H9 (cell line): Measurements from ENCODE around the gene SATB2. TPM values are rescaled to one million over a fixed set of nuclear protein-coding genes. Genes with fewer than 3 reads are reported as not detected.

Experiments used
- DNase-seq: peaks from one replicate; pipeline ENCODE4 v3.0.0-alpha.2; 2017
- H2AFZ ChIP-seq: one replicate; pipeline ENCODE4 v1.6.1; 2013; ENCODE audit warnings: mild to moderate bottlenecking, low read length, control low read depth, moderate library complexity
- H2AK5ac ChIP-seq: 2 replicates; pipeline ENCODE4 v1.6.1; 2013; ENCODE audit warnings: low read length, control low read depth, mixed read lengths; ENCODE audit not compliant: insufficient read length
- H2BK120ac ChIP-seq: one replicate; pipeline ENCODE4 v1.6.1; 2013; ENCODE audit warnings: low read depth, mild to moderate bottlenecking, low read length, control low read depth, inconsistent platforms; ENCODE audit not compliant: poor library complexity, severe bottlenecking
- H2BK12ac ChIP-seq: 2 replicates; pipeline ENCODE4 v1.6.1; 2013; ENCODE audit warnings: low read length, control low read depth, mixed read lengths, low read depth; ENCODE audit not compliant: insufficient read length
- H2BK15ac ChIP-seq: 2 replicates; pipeline ENCODE4 v1.6.1; 2013; ENCODE audit warnings: low read depth, low read length, control low read depth
- H2BK20ac ChIP-seq: one replicate; pipeline ENCODE4 v1.6.1; 2013; ENCODE audit warnings: low read depth, mild to moderate bottlenecking, low read length, control low read depth, inconsistent platforms; ENCODE audit not compliant: poor library complexity, severe bottlenecking
- H2BK5ac ChIP-seq: 2 replicates; pipeline ENCODE4 v1.6.1; 2013; ENCODE audit warnings: low read length, control low read depth, mixed read lengths; ENCODE audit not compliant: insufficient read length
- H3K14ac ChIP-seq: 2 replicates; pipeline ENCODE4 v1.6.1; 2013; ENCODE audit warnings: low read length, control low read depth; ENCODE audit not compliant: insufficient read depth
- H3K18ac ChIP-seq: 2 replicates; pipeline ENCODE4 v1.6.1; 2013; ENCODE audit warnings: low read depth, mild to moderate bottlenecking, mixed read lengths, low read length, control low read depth; ENCODE audit not compliant: insufficient read length
- H3K23ac ChIP-seq: 2 replicates; pipeline ENCODE4 v1.6.1; 2013; ENCODE audit warnings: low read length, control low read depth, mixed read lengths, low read depth; ENCODE audit not compliant: insufficient read length
- H3K23me2 ChIP-seq: 2 replicates; pipeline ENCODE4 v1.6.1; 2013; ENCODE audit warnings: low read depth, mild to moderate bottlenecking, mixed read lengths, low read length, control low read depth; ENCODE audit not compliant: insufficient read length, poor library complexity, severe bottlenecking
- H3K27ac ChIP-seq: 2 replicates; pipeline ENCODE4 v1.5.1; 2013; ENCODE audit warnings: low read length, control low read depth, mixed read lengths, low read depth; ENCODE audit not compliant: insufficient read length
- H3K27me3 ChIP-seq: 2 replicates; pipeline ENCODE4 v1.6.1; 2013; ENCODE audit warnings: low read length, control low read depth, inconsistent platforms; ENCODE audit not compliant: insufficient read depth
- H3K4ac ChIP-seq: 2 replicates; pipeline ENCODE4 v1.6.1; 2013; ENCODE audit warnings: low read depth, mild to moderate bottlenecking, control low read depth, inconsistent platforms, low read length, moderate library complexity
- H3K4me1 ChIP-seq: 2 replicates; pipeline ENCODE4 v1.6.1; 2013; ENCODE audit warnings: low read length, control low read depth, inconsistent platforms; ENCODE audit not compliant: insufficient read depth
- H3K4me2 ChIP-seq: 2 replicates; pipeline ENCODE4 v1.6.1; 2013; ENCODE audit warnings: low read length, control low read depth, mixed read lengths; ENCODE audit not compliant: insufficient read length, insufficient read depth
- H3K56ac ChIP-seq: 2 replicates; pipeline ENCODE4 v1.6.1; 2013; ENCODE audit warnings: low read depth, mild to moderate bottlenecking, mixed read lengths, low read length, control low read depth; ENCODE audit not compliant: insufficient read length
- H3K79me1 ChIP-seq: 2 replicates; pipeline ENCODE4 v1.6.1; 2013; ENCODE audit warnings: low read depth, mild to moderate bottlenecking, moderate library complexity, low read length, control low read depth, inconsistent platforms; ENCODE audit not compliant: insufficient read depth, poor library complexity, severe bottlenecking
- H3K79me2 ChIP-seq: 2 replicates; pipeline ENCODE4 v1.6.1; 2013; ENCODE audit warnings: low read length, control low read depth, inconsistent platforms; ENCODE audit not compliant: insufficient read depth
- H3K9ac ChIP-seq: 2 replicates; pipeline ENCODE4 v1.6.1; 2013; ENCODE audit warnings: low read length, control low read depth, mixed read lengths; ENCODE audit not compliant: insufficient read length; ENCODE audit errors: extremely low read depth
- H3K9me3 ChIP-seq: one replicate; pipeline ENCODE4 v1.6.1; 2013; ENCODE audit warnings: low read depth, low read length, inconsistent platforms; ENCODE audit not compliant: control insufficient read depth
- H3T11ph ChIP-seq: one replicate; pipeline ENCODE4 v1.6.1; 2013; ENCODE audit warnings: mild to moderate bottlenecking, low read length, control low read depth, inconsistent platforms
- H4K20me1 ChIP-seq: one replicate; pipeline ENCODE4 v1.6.1; 2013; ENCODE audit not compliant: control insufficient read depth, insufficient read length, insufficient read depth
- H4K5ac ChIP-seq: 2 replicates; pipeline ENCODE4 v1.6.1; 2013; ENCODE audit warnings: low read depth, mild to moderate bottlenecking, mixed read lengths, low read length, control low read depth; ENCODE audit not compliant: insufficient read length
- H4K8ac ChIP-seq: replicated peaks from 2 replicates; pipeline ENCODE4 v1.6.1; 2013; ENCODE audit warnings: low read length, control low read depth, mixed read lengths, low read depth; ENCODE audit not compliant: insufficient read length
- H4K91ac ChIP-seq: 2 replicates; pipeline ENCODE4 v1.6.1; 2013; ENCODE audit warnings: low read depth, mild to moderate bottlenecking, moderate library complexity, mixed read lengths, low read length, control low read depth; ENCODE audit not compliant: insufficient read length
- H3K27ac Mint-ChIP-seq, 3 experiments: 2 replicates in 2 of 3; 3 replicates in 1 of 3; pipeline ENCODE4 v1.8.0; 2020 to 2021; ENCODE audit warnings: mixed read lengths in 3 of 3, mild to moderate bottlenecking in 1 of 3, moderate library complexity in 1 of 3
- H3K27me3 Mint-ChIP-seq: 2 replicates; pipeline ENCODE4 v1.8.0; 2021; ENCODE audit warnings: low read depth, mild to moderate bottlenecking, moderate library complexity, mixed read lengths
- H3K36me3 Mint-ChIP-seq, 3 experiments: 2 replicates in 2 of 3; 3 replicates in 1 of 3; pipeline ENCODE4 v1.8.0; 2020 to 2021; ENCODE audit warnings: low read depth in 3 of 3, mixed read lengths in 3 of 3; ENCODE audit not compliant: insufficient read depth in 1 of 3
- H3K4me1 Mint-ChIP-seq, 2 experiments: 2 replicates each; pipeline ENCODE4 v1.8.0; 2020; ENCODE audit warnings: mixed read lengths in 2 of 2
- H3K4me3 Mint-ChIP-seq, 2 experiments: 2 replicates in 1 of 2; 3 replicates in 1 of 2; pipeline ENCODE4 v1.8.0; 2020 to 2021; ENCODE audit warnings: mild to moderate bottlenecking in 2 of 2, mixed read lengths in 2 of 2, moderate library complexity in 1 of 2
- H3K9me3 Mint-ChIP-seq, 2 experiments: 2 replicates in 1 of 2; 3 replicates in 1 of 2; pipeline ENCODE4 v1.8.0; 2020; ENCODE audit warnings: mild to moderate bottlenecking in 2 of 2, mixed read lengths in 2 of 2, moderate library complexity in 1 of 2
- CTCF ChIP-seq: fragments of 200-600 bp; sonication (generic); conservative IDR thresholded peaks from 3 replicates; pipeline ENCODE4 v1.8.0; 2021; ENCODE audit warnings: antibody characterized with exemption, mild to moderate bottlenecking
- WGBS: extraction: QIAGEN DNeasy Blood & Tissue Kit; methylation state at CpG from one replicate; pipeline ENCODE4 v1.1.7; 2013; ENCODE audit warnings: missing lambda C conversion rate, low lambda C conversion rate, mixed read lengths; ENCODE audit not compliant: insufficient read length; ENCODE audit errors: extremely low coverage; 5-methylcytosine and 5-hydroxymethylcytosine counted together
- total RNA-seq: library from RNA; stranded (reverse); gene quantifications from 2 replicates; pipeline ENCODE4 v1.2.1, GENCODE V29; 2021

SATB2 gene
- total RNA-seq, 1 experiment from 2014 or later: 23.8 TPM

- H3K27me3 Mint-ChIP-seq: peaks cover 94% of the 10 kb centered on the region
- peaks cover 61% of the 10 kb centered on the region for H3K27me3 ChIP-seq
Measured at GRCh38 chr2:199463708-199464605, 6.2 kb upstream of the SATB2 start.

More at GRCh38 chr2:199463708-199464605, 6.2 kb upstream of the SATB2 start:
- no peak overlapping the region for H2BK120ac ChIP-seq
- H3K79me2 ChIP-seq: no peaks in the 10 kb centered on the region
- peaks cover 33% of the 10 kb centered on the region for H3K23me2 ChIP-seq
- no peak overlapping the region for H2AK5ac ChIP-seq
- Mint-ChIP-seq H3K9me3 (peaks cover 0 to 2% of the 10 kb centered on the region in 2 experiments; a peak in 2 of 5 replicates), H3K36me3 (no peaks in the 10 kb centered on the region; a peak in 2 of 7 replicates), H3K4me1 (peaks cover 45 to 55% of the 10 kb centered on the region in 2 experiments), H3K4me3 (peak overlapping the region; percentile 56 to 77), H3K27ac (no peak overlapping the region)
- whole genome bisulfite sequencing: no CpG with 5 or more reads among the region's 64 CpGs
- no peak overlapping the region for H3K4ac ChIP-seq
- H2BK12ac ChIP-seq: no peak overlapping the region
- no peak overlapping the region for H2BK20ac ChIP-seq
- no peak overlapping the region for H2AFZ ChIP-seq
- no peak overlapping the region for H3T11ph ChIP-seq
- no peak overlapping the region for H4K5ac ChIP-seq
- no peak overlapping the region for H3K56ac ChIP-seq
- H4K20me1 ChIP-seq: no peaks in the 10 kb centered on the region
- H4K91ac ChIP-seq: no peak overlapping the region
- H3K27ac ChIP-seq: no peak overlapping the region
- no peak overlapping the region for H2BK5ac ChIP-seq
- H3K14ac ChIP-seq: no peak overlapping the region
- no peak for TF ChIP-seq CTCF
- no peak overlapping the region for H3K23ac ChIP-seq
- peak overlapping the region; percentile 88 for H3K4me2 ChIP-seq
- no peaks in the 10 kb centered on the region for H3K79me1 ChIP-seq
- no peak overlapping the region for H2BK15ac ChIP-seq
- peak; percentile 53 for DNase-seq
- H3K9me3 ChIP-seq: no peaks in the 10 kb centered on the region
- no peak overlapping the region for H3K9ac ChIP-seq
- H3K18ac ChIP-seq: no peak overlapping the region
- H3K4me1 ChIP-seq: peaks cover 4% of the 10 kb centered on the region; the same call in 1 of the 2 replicates
- no peak overlapping the region for H4K8ac ChIP-seq
